MCF 10A (cell line): ENCODE results near the gene CFAP46. TPM values are rescaled to one million over a fixed set of nuclear protein-coding genes. Genes with fewer than 3 reads are reported as not detected.

Experiments used
- BruUV-seq: library from RNA; stranded (reverse); fragments of 400-500 nt; replicated peaks from 2 replicates; lab custom pipeline; 2021; lab: Mats Ljungman, UMichigan
- CTCF ChIA-PET: fragments of 300-600 bp; sonication (Branson Sonifier 250); formaldehyde crosslinking; extraction: SDS; loops from one replicate; lab custom pipeline; 2021; ENCODE audit warnings: antibody characterized with exemption, inconsistent platforms; lab: Yijun Ruan, JAX
- POLR2A ChIA-PET: fragments of 300-600, 350-650 bp; sonication (Branson Sonifier 250); formaldehyde crosslinking; extraction: SDS; loops from one replicate; lab custom pipeline; 2020; ENCODE audit warnings: antibody characterized with exemption, inconsistent platforms; lab: Yijun Ruan, JAX
- DNase-seq: peaks from one replicate; pipeline ENCODE4 v3.0.0-alpha.2; 2018; ENCODE audit not compliant: unreplicated experiment
- H3K27ac Mint-ChIP-seq: one replicate; pipeline ENCODE4 v1.8.0; 2022; ENCODE audit warnings: mild to moderate bottlenecking, low read depth, mixed read lengths; ENCODE audit not compliant: unreplicated experiment
- H3K27me3 Mint-ChIP-seq: one replicate; pipeline ENCODE4 v1.8.0; 2022; ENCODE audit warnings: mixed read lengths; ENCODE audit not compliant: insufficient read depth, unreplicated experiment
- H3K36me3 Mint-ChIP-seq: one replicate; pipeline ENCODE4 v1.8.0; 2022; ENCODE audit warnings: mild to moderate bottlenecking, moderate library complexity, mixed read lengths; ENCODE audit not compliant: insufficient read depth, unreplicated experiment
- H3K4me1 Mint-ChIP-seq: one replicate; pipeline ENCODE4 v1.8.0; 2022; ENCODE audit warnings: mixed read lengths; ENCODE audit not compliant: insufficient read depth, unreplicated experiment
- H3K4me3 Mint-ChIP-seq: one replicate; pipeline ENCODE4 v1.8.0; 2022; ENCODE audit warnings: mild to moderate bottlenecking, moderate library complexity, mixed read lengths; ENCODE audit not compliant: unreplicated experiment
- H3K9me3 Mint-ChIP-seq: one replicate; pipeline ENCODE4 v1.8.0; 2022; ENCODE audit warnings: mixed read lengths; ENCODE audit not compliant: unreplicated experiment
- intact Hi-C: fragments of 100-400 bp; cut with micrococcal nuclease; formaldehyde crosslinking; loops from 2 replicates; pipeline ENCODE4 v1.14.1; 2022
- total RNA-seq: library from RNA; stranded (reverse); gene quantifications from 2 replicates; pipeline ENCODE4 v1.2.3, GENCODE V29; 2022
- TF ChIP-seq, protein P1 (sequence below): fragments of 200-600 bp; IDR thresholded peaks from one replicate; pipeline ENCODE4 v1.8.0; 2022; ENCODE audit warnings: antibody characterized with exemption, mild to moderate bottlenecking; ENCODE audit not compliant: unreplicated experiment

Gene CFAP46
- total RNA-seq, 1 experiment from 2014 or later, result 0.33 TPM

GRCh38 chr10:132916421-132916841 lies 25.9 kb downstream of the CFAP46 start:
- Mint-ChIP-seq H3K27ac (no peak overlapping the region), H3K4me1 (no peaks in the 10 kb centered on the region), H3K4me3 (no peak overlapping the region), H3K27me3 (no peaks in the 10 kb centered on the region), H3K9me3 (no peaks in the 10 kb centered on the region), H3K36me3 (no peaks in the 10 kb centered on the region)
- TF ChIP-seq, protein P1, sequence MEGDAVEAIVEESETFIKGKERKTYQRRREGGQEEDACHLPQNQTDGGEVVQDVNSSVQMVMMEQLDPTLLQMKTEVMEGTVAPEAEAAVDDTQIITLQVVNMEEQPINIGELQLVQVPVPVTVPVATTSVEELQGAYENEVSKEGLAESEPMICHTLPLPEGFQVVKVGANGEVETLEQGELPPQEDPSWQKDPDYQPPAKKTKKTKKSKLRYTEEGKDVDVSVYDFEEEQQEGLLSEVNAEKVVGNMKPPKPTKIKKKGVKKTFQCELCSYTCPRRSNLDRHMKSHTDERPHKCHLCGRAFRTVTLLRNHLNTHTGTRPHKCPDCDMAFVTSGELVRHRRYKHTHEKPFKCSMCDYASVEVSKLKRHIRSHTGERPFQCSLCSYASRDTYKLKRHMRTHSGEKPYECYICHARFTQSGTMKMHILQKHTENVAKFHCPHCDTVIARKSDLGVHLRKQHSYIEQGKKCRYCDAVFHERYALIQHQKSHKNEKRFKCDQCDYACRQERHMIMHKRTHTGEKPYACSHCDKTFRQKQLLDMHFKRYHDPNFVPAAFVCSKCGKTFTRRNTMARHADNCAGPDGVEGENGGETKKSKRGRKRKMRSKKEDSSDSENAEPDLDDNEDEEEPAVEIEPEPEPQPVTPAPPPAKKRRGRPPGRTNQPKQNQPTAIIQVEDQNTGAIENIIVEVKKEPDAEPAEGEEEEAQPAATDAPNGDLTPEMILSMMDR, result no peak
- no peak for DNase-seq
- no TSS peak for BruUV-seq
- POLR2A ChIA-PET, result no interaction called here
- CTCF ChIA-PET, result no interaction called here
- intact Hi-C loops, result no loop called here

- no peak for DNase-seq
- BruUV-seq, result no TSS peak
- Mint-ChIP-seq H3K4me1 (no peaks in the 10 kb centered on the region), H3K27me3 (no peaks in the 10 kb centered on the region), H3K36me3 (no peaks in the 10 kb centered on the region), H3K27ac (no peak overlapping the region), H3K9me3 (no peaks in the 10 kb centered on the region), H3K4me3 (no peak overlapping the region)
- CTCF ChIA-PET, result interaction anchor here (1.0 to 1.3 kb wide), 4 partner anchors 11 to 77 kb away, joined by 3 to 6 read pairs (median 4); no protein-coding TSS in a partner anchor
- TF ChIP-seq, protein P1, result no peak
- intact Hi-C loops, result no loop called here
- POLR2A ChIA-PET, result no interaction called here
Observed at GRCh38 chr10:132915411-132915810, 27.0 kb downstream of the CFAP46 start.

DNA sequence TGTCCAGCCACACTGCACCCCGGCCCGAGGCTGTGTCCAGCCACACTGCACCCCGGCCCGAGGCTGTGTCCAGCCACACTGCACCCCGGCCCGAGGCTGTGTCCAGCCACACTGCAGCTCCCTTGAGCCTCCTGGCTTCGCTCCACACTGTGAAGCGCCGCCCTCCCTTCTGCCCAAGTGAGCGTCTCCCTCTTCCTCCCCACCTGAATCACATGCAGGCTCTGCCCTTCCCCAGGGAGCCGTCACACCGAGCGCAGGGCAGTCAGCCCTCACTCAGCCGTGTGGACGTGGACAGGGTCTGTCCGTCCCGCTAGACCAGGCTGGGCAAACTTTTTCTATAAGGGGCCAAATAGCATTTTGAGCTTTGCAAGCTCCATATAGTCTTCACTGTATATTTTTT lies 27.6 kb downstream of the CFAP46 start:
- POLR2A ChIA-PET, result no interaction called here
- TF ChIP-seq, protein P1, result no peak
- BruUV-seq, result no TSS peak

GRCh38 chr10:132913559-132914115 lies 28.7 kb downstream of the CFAP46 start:
- TF ChIP-seq, protein P1, result no peak
- Mint-ChIP-seq H3K36me3 (no peaks in the 10 kb centered on the region), H3K4me3 (no peak overlapping the region), H3K27me3 (no peaks in the 10 kb centered on the region), H3K27ac (no peak overlapping the region), H3K9me3 (no peaks in the 10 kb centered on the region), H3K4me1 (no peaks in the 10 kb centered on the region)
- BruUV-seq, result no TSS peak
- DNase-seq, result no peak
- intact Hi-C loops, result no loop called here
- ChIA-PET CTCF (no interaction called here), POLR2A (no interaction called here)

More for the DNA sequence above, 27.6 kb downstream of the CFAP46 start:
- no peaks in the 10 kb centered on the region for H3K4me1 Mint-ChIP-seq
- no peak overlapping the region for H3K4me3 Mint-ChIP-seq
- H3K27me3 Mint-ChIP-seq, result no peaks in the 10 kb centered on the region
- no peak for DNase-seq
- intact Hi-C loops, result no loop called here
- H3K27ac Mint-ChIP-seq, result no peak overlapping the region
- CTCF ChIA-PET, result interaction anchor here (1.0 to 1.3 kb wide), 3 partner anchors 10 to 12 kb away, joined by 3 to 6 read pairs (median 4); no protein-coding TSS in a partner anchor
- no peaks in the 10 kb centered on the region for H3K36me3 Mint-ChIP-seq
- no peaks in the 10 kb centered on the region for H3K9me3 Mint-ChIP-seq
